GM12878 (cell line): ENCODE measurements around the gene CACNA2D3. TPM values are rescaled to one million over a fixed set of nuclear protein-coding genes. Genes with fewer than 3 reads are reported as not detected.

Experiments
- ATAC-seq: fragments of 200-7000 bp; cut with Tn5 transposase; 3 replicates; pipeline ENCODE4 v1.9.1; 2020; ENCODE audit warnings: mild to moderate bottlenecking, moderate library complexity
- BruUV-seq: library from RNA; stranded (reverse); fragments of 400-500 nt; replicated peaks from 2 replicates; lab custom pipeline; 2021; lab: Mats Ljungman, UMichigan
- CTCF ChIA-PET: fragments of 300-600 bp; sonication (Branson Sonifier 250); formaldehyde crosslinking; extraction: SDS; loops from one replicate; lab custom pipeline; 2021; ENCODE audit warnings: inconsistent platforms; lab: Yijun Ruan, JAX
- POLR2A ChIA-PET: fragments of 350-600 bp; formaldehyde crosslinking; extraction: SDS; loops from one replicate; lab custom pipeline; 2021; ENCODE audit warnings: inconsistent platforms; lab: Charles Lee
- RAD21 ChIA-PET: fragments of 300-600 bp; sonication (Branson Sonifier 250); formaldehyde crosslinking; loops from one replicate; lab custom pipeline; 2023; ENCODE audit warnings: antibody characterized with exemption; ENCODE audit not compliant: unreplicated experiment; lab: Charles Lee
- SMC1A ChIA-PET: fragments of 300-600 bp; sonication (Branson Sonifier 250); formaldehyde crosslinking; loops from one replicate; lab custom pipeline; 2023; ENCODE audit not compliant: unreplicated experiment, uncharacterized antibody; lab: Charles Lee
- DNase-seq: peaks from one replicate; pipeline ENCODE4 v3.0.0-alpha.2; 2011; ENCODE audit warnings: low read depth, low spot score
- FAIRE-seq: peaks from 3 replicates; lab custom pipeline; 2011; peaks lifted over from hg19 to GRCh38; lab: Jason Lieb, UNC
- H2AFZ ChIP-seq: 2 replicates; pipeline ENCODE4 v1.6.0; 2011; ENCODE audit warnings: low read depth, low read length, control low read depth; ENCODE audit not compliant: control insufficient read depth
- H3K27ac ChIP-seq: 2 replicates; pipeline ENCODE4 v1.5.1; 2011; ENCODE audit warnings: control low read depth; ENCODE audit not compliant: control insufficient read depth, insufficient read depth
- H3K27me3 ChIP-seq, 2 experiments: replicated peaks in 1 of 2; 2 replicates each; pipeline versions ENCODE4 v1.6.0 to v1.6.1; 2011; ENCODE audit warnings: low read length in 1 of 2; ENCODE audit not compliant: control insufficient read depth in 2 of 2, insufficient read depth in 2 of 2
- H3K36me3 ChIP-seq, 2 experiments: 2 replicates each; pipeline ENCODE4 v1.5.1; 2011; ENCODE audit warnings: low read length in 1 of 2; ENCODE audit not compliant: control insufficient read depth in 2 of 2, insufficient read depth in 2 of 2
- H3K4me1 ChIP-seq: 2 replicates; pipeline ENCODE4 v1.6.1; 2011; ENCODE audit warnings: mild to moderate bottlenecking, low read length, moderate library complexity, mixed read lengths; ENCODE audit not compliant: control insufficient read depth, insufficient read depth
- H3K4me2 ChIP-seq: 2 replicates; pipeline ENCODE4 v1.6.0; 2011; ENCODE audit warnings: control low read depth; ENCODE audit not compliant: control insufficient read depth, insufficient read depth
- H3K4me3 ChIP-seq: fragments of 200-600 bp; sonication (generic); 2 replicates; pipeline ENCODE4 v1.5.1; 2016
- H3K79me2 ChIP-seq: 2 replicates; pipeline ENCODE4 v1.6.0; 2011; ENCODE audit warnings: low read length; ENCODE audit not compliant: control insufficient read depth, insufficient read depth
- H3K9ac ChIP-seq: 2 replicates; pipeline ENCODE4 v1.8.0; 2011; ENCODE audit warnings: low read length, control low read depth, mixed read lengths; ENCODE audit not compliant: control insufficient read depth, insufficient read depth
- H3K9me3 ChIP-seq: replicated peaks from 3 replicates; pipeline ENCODE4 v1.5.1; 2011; ENCODE audit warnings: mild to moderate bottlenecking, low read length; ENCODE audit not compliant: control insufficient read depth, insufficient read depth
- H4K20me1 ChIP-seq: 2 replicates; pipeline ENCODE4 v1.6.0; 2011; ENCODE audit not compliant: control insufficient read depth, insufficient read depth
- CEBPZ ChIP-seq: fragments of 150-350 bp; IDR thresholded peaks from 2 replicates; pipeline ENCODE4 v1.6.1; 2016; ENCODE audit warnings: low read depth, low read length
- MAX ChIP-seq: IDR thresholded peaks from 2 replicates; pipeline ENCODE4 v1.6.1; 2012; ENCODE audit warnings: low read depth, low read length, improper control_type of control experiment
- POLR2AphosphoS5 ChIP-seq: IDR thresholded peaks from 2 replicates; pipeline ENCODE4 v1.6.1; 2011; ENCODE audit warnings: mild to moderate bottlenecking, low read length, inconsistent platforms
- RAD51 ChIP-seq: fragments of 450-650 bp; IDR thresholded peaks from 2 replicates; pipeline ENCODE4 v1.6.1; 2016; ENCODE audit warnings: moderate library complexity, mild to moderate bottlenecking, inconsistent platforms
- RFX5 ChIP-seq: IDR thresholded peaks from 2 replicates; pipeline ENCODE4 v1.6.1; 2011; ENCODE audit warnings: low read depth, low read length, improper control_type of control experiment
- SPI1 ChIP-seq: IDR thresholded peaks from 2 replicates; pipeline ENCODE4 v1.6.1; 2011; ENCODE audit warnings: low read depth, mild to moderate bottlenecking, low read length, moderate library complexity, borderline replicate concordance; ENCODE audit not compliant: insufficient read depth
- ZNF274 ChIP-seq: IDR thresholded peaks from one replicate; pipeline ENCODE4 v1.8.0; 2011; ENCODE audit not compliant: insufficient read length, insufficient read depth
- WGBS: methylation state at CpG from one replicate; pipeline ENCODE4 v1.1.6; 2016; ENCODE audit warnings: low lambda C conversion rate; ENCODE audit not compliant: insufficient replicate concordance, insufficient coverage; ENCODE audit errors: missing lambda C conversion rate; 5-methylcytosine and 5-hydroxymethylcytosine counted together
- in situ Hi-C: fragments of 300-500 bp; cut with MboI; formaldehyde crosslinking; loops from 9 replicates; pipeline ENCODE4 v1.14.3; 2018; ENCODE audit warnings: mixed read lengths
- intact Hi-C: fragments of 100-400 bp; cut with micrococcal nuclease; formaldehyde crosslinking; loops from one replicate; pipeline ENCODE4 v1.14.2; 2022; ENCODE audit not compliant: unreplicated experiment
- polyA plus RNA-seq, 11 experiments: library from polyadenylated mRNA; depleted of rRNA in 4 of 11; unstranded in 6 of 11; stranded (reverse) in 5 of 11; fragments of >200 nt; fragmentation: Nextera tagmentation in 4 of 11; fragmentation: Illumina TruSeq in 1 of 11; extraction: Ambion mirVana in 4 of 11; extraction: Trizol in 1 of 11; gene quantifications; 1 replicate in 1 of 11; 2 replicates in 10 of 11; pipeline versions ENCODE4 v1.2.1 to v1.2.3, GENCODE V29; 2011 to 2016; ENCODE audit warnings: inconsistent platforms in 2 of 11, missing spikeins in 2 of 11, low read depth in 1 of 11
- total RNA-seq, 4 experiments: library from RNA; depleted of rRNA in 3 of 4; stranded (reverse); fragments of >200 nt in 3 of 4; fragmentation: Illumina TruSeq in 1 of 4; extraction: Trizol in 1 of 4; gene quantifications; 2 replicates each; pipeline versions ENCODE4 v1.2.1 to v1.2.3, GENCODE V29; 2013 to 2021
- TF ChIP-seq, protein P1 (sequence below): fragments of 450-650 bp; IDR thresholded peaks from 2 replicates; pipeline ENCODE4 v1.6.1; 2017; ENCODE audit warnings: mild to moderate bottlenecking
- TF ChIP-seq, protein P2 (sequence below): IDR thresholded peaks from 2 replicates; pipeline ENCODE4 v1.6.1; 2011; ENCODE audit warnings: mild to moderate bottlenecking, low read depth, low read length, moderate library complexity; ENCODE audit not compliant: insufficient replicate concordance

The CACNA2D3 gene
- total and polyA plus RNA-seq, 10 of the 15 experiments (the other 5 are each of a cell fraction or from before 2014, with no cell fraction given) = not detected

- H3K4me1 ChIP-seq = no peaks in the 10 kb centered on the region
- RAD21 ChIA-PET = interaction anchor here (0.7 to 1.6 kb wide), 2 partner anchors 161 to 714 kb away, joined by 3 to 4 read pairs; no protein-coding TSS in a partner anchor
These were observed 23.0 kb upstream of the CACNA2D3 start for GRCh38 chr3:54099381-54099780.

More at GRCh38 chr3:54099381-54099780, 23.0 kb upstream of the CACNA2D3 start:
- CTCF ChIA-PET = interaction anchor here (1.1 kb wide), 1 partner anchor 10 kb away, joined by 3 read pairs; no protein-coding TSS in a partner anchor
- in situ Hi-C loops = no loop called here
- Histone ChIP-seq H4K20me1 (no peaks in the 10 kb centered on the region), H3K36me3 (no peaks in the 10 kb centered on the region), H3K4me2 (no peak overlapping the region), H2AFZ (no peak overlapping the region), H3K79me2 (no peaks in the 10 kb centered on the region), H3K9me3 (no peaks in the 10 kb centered on the region), H3K4me3 (no peak overlapping the region), H3K27ac (no peak overlapping the region), H3K9ac (no peak overlapping the region), H3K27me3 (no peaks in the 10 kb centered on the region)
- BruUV-seq = no TSS peak
- intact Hi-C loops = no loop called here
- WGBS = 33% methylated on average over 1 of the region's 1 CpG
- ATAC-seq = no peak
- TF ChIP-seq, protein P1, sequence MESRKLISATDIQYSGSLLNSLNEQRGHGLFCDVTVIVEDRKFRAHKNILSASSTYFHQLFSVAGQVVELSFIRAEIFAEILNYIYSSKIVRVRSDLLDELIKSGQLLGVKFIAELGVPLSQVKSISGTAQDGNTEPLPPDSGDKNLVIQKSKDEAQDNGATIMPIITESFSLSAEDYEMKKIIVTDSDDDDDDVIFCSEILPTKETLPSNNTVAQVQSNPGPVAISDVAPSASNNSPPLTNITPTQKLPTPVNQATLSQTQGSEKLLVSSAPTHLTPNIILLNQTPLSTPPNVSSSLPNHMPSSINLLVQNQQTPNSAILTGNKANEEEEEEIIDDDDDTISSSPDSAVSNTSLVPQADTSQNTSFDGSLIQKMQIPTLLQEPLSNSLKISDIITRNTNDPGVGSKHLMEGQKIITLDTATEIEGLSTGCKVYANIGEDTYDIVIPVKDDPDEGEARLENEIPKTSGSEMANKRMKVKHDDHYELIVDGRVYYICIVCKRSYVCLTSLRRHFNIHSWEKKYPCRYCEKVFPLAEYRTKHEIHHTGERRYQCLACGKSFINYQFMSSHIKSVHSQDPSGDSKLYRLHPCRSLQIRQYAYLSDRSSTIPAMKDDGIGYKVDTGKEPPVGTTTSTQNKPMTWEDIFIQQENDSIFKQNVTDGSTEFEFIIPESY = no peak
- TF ChIP-seq CEBPZ = no peak
- no peak for TF ChIP-seq RFX5
- TF ChIP-seq MAX = no peak
- no peak for TF ChIP-seq POLR2AphosphoS5
- no peak for TF ChIP-seq ZNF274
- TF ChIP-seq, protein P2, sequence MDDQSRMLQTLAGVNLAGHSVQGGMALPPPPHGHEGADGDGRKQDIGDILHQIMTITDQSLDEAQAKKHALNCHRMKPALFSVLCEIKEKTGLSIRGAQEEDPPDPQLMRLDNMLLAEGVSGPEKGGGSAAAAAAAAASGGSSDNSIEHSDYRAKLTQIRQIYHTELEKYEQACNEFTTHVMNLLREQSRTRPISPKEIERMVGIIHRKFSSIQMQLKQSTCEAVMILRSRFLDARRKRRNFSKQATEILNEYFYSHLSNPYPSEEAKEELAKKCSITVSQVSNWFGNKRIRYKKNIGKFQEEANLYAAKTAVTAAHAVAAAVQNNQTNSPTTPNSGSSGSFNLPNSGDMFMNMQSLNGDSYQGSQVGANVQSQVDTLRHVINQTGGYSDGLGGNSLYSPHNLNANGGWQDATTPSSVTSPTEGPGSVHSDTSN = no peak
- TF ChIP-seq RAD51 = no peak
- TF ChIP-seq SPI1 = no peak
- SMC1A ChIA-PET = no interaction called here
- no peak for DNase-seq
- no peak for FAIRE-seq
- POLR2A ChIA-PET = no interaction called here
